ENCODE data around the gene BAX.
"Not testable (repeated sequence)": the region's sequence is repeated elsewhere in the genome, so short reads cannot be mapped to it uniquely, and the experiment has no call there.

Gene BAX

DNA sequence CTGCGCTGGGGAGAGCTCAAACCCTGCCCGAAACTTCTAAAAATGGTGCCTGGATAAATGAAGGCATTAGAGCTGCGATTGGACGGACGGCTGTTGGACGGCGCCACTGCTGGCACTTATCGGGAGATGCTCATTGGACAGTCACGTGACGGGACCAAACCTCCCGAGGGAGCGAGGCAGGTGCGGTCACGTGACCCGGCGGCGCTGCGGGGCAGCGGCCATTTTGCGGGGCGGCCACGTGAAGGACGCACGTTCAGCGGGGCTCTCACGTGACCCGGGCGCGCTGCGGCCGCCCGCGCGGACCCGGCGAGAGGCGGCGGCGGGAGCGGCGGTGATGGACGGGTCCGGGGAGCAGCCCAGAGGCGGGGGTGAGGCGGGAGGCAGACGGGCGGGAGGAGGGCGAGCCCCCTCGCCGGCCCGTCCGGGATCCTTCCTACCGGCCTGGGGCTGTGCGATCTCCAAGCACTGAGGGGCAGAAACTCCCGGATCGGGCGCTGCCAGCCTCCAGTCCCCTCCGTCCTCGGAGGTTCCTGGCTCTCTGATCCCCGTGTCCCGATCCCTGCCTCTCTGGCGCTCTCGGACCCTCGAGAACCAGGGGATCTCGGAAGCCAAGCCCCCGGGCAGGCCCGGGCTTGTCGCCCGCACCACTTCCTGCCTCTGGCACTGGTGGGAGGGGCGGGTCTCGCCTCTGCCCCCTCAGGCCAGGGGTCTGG is at the start of gene BAX:
TSS of gene BAX (plus strand) at position 281 of the 713 bp plus-strand sequence. CDS start at position 335, 54 bp downstream.
- peak; percentile 76 for DNase-seq (ENCODE audit: low read depth)

DNA sequence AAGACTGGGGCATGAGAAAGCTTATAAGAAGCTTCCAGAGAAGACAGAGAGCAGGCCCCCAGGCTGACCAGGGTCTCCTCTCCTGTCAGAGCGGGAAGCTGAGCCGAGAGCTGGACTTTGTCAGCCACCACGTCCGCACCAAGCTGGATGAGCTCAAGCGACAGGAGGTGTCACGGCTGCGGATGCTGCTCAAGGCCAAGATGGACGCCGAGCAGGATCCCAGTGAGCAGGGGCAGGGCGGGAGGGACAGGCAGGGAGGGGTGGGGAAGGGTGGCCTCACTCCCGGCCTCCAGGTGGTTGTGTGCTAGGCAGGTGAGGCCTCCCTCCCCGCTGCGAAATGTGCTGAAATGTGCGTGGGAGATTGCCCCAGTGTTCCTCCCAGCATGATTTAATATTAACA is 49.0 kb upstream of the BAX start:
- no peak for DNase-seq (ENCODE audit: low read depth)

DNA sequence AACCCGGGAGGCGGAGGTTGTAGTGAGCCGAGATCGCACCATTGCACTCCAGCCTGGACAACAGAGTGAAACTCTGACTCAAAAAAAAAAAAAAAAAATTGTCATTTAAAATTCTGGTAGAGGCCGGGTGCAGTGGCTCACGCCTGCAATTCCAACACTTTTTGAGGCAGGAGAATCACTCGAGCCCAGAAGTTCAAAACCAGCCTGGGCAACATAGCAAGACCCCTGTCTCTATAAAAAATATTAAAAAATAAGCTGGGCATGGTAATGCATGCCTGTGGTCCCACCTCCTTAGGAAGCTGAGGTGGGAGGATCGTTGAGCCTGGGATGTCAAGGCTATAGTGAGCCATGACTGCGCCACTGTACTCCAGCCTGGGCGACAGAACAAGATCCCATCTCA is 48.4 kb upstream of the BAX start:
- DNase-seq (ENCODE audit: low read depth) = no peak

DNA sequence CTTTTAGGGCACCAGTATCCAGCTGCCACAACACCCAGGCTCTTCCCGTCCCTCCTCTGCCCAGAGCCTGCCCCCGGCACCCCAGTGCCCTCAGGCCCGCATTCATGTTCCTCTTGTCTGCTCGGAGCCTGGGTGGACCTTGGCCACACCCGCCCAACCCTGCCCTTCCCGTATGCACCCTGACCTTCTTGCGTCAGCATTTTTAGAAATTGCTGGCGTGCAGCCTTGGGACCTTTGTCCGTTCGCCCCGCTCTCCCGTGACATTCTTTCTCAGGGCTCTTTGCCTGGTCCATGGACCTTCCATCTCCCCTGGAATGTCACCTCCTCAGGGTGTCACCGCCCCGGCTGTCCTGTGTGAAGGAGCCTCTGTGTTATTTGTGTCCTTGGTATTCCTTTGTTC is 47.0 kb upstream of the BAX start:
- DNase-seq (ENCODE audit: low read depth) = no peak

DNA sequence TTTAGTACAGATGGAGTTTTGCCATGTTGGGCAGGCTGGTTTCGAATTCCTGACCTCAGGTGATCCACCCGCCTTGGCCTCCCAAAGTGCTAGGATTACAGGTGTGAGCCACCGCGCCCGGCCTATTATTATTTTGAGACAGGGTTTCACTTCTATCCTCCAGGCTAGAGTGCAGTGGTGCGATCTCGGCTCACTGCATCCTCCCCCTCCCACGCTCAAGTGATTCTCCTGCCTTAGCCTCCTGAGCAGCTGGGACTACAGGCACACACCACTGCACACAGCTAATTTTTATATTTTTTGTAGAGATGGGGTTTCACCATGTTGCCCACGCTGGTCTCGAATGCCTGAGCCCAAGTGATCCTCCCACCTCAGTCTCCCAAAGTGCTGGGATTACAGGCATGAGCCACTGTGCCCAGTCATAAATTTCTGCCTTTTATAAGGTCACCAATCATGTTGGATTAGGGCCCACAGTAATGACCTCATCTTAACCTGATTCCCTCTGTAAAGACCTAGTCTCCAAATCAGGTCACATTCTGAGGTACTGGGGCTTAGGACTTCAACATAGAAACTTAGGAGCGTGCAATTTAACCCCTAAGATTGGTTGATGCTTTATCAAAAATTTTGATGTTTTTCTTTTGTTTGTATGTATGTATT is 45.1 kb upstream of the BAX start:
- not testable (repeated sequence) for DNase-seq (ENCODE audit: low read depth)

DNA sequence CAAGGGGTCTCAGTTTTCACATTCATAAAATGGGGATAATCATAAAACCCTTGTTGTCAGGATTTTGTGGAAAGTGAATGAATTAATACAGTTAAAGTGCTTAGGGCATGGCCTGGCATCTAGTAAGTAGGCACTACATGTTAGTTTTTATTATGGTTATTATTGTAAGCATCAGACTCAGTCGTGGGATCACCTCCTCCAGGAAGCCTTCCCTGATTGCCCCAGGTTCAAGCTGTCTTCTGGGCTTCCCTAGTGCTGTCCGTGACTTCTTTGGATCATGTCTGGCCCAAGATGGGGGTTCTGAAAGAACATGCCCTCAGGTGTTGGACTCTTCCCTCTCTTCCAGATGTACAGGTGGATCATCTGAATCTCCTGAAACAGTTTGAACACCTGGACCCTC is 43.9 kb upstream of the BAX start:
- no peak for DNase-seq (ENCODE audit: low read depth)

DNA sequence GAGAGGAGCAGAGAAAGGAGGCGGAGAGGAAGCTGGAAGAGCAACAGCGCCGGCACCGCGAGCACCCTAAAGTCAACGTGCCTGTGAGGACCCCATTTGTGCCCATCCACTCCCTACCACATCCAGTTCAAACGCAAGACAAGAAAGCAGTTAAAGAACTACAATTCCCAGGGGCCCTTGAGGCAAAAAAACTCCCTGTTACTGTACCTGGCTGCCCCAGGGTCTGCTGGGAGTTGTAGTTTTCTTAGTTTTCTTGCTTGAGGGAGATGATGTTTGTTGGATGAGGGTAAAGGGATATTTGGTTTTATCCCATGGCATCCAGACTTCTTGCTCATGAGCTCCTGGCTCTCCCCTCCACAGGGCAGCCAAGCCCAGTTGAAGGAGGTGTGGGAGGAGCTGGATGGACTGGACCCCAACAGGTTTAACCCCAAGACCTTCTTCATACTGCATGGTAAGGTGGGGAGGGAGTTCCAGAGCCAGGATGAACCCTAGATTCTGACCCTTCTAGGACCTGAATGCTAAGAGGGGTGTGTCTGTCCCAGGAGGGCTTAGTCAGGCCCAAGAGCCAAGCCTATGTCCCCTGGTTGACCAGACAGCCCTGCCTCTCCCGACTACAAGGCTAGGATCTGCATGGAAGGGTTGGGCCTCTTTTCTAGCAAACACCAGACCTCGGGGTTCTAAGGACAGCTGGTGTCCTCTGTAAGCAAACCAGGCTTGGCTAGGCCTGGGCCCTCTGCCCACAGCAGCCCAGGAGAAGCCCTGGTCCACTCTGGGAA is 41.4 kb upstream of the BAX start:
- no peak for DNase-seq (ENCODE audit: low read depth)

DNA sequence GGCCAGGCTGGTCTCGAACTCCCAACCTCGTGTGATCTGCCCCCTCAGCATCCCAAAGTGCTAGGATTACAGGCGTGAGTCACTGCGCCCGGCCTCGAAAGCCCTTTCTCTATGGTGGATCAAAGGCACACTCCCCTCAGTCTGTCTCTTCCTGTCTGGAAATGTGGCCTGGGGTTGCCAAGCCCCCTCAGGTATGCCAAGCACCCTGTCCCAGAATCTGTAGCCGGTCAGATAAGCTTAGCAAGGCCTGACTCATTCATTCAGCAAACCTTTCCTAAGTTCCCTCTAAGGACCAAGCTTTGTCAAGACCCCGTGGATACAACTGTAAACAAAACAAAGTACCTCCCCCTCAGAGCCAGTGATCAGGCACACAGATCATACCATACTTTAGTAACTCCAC is 40.5 kb upstream of the BAX start:
- no peak for DNase-seq (ENCODE audit: low read depth)

DNA sequence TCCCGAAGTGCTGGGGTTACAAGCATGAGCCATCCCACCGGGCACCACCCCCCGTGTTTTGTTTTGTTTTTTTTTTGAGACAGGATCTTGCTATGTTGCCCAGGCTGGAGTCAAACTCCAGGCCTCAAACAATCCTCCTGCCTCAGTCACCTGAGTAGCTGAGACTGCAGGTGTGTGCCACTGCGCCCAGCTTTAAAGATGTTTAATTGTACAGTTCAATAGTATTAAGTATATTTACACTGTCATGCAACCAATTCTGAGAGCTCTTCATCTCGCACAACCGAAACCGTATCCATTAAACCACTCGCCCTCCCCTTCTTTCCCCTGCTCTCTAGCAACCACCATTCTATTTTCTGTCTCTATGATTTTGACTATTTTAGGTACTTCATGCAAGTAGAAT is 38.9 kb upstream of the BAX start:
- DNase-seq (ENCODE audit: low read depth) = no peak

DNA sequence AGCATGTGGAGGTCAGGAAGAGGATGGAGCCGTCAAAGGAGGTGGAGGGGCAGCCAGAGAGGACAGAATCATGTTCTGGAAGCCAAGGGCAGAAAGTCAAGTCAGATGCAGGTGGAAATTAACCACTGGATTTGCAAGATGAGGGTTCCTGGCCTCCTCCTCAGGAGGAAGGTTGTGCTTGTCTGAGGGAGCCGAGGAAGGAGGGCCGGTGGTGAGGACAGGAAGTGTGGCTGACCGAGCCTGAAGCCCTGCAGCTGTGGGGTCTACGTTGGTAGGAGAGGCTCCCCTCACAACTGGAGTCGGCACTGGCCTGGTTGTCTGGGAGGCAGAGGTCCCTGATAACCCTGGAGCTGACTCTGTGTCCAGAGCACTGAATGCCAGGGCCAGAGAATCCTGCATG is 36.6 kb upstream of the BAX start:
- DNase-seq (ENCODE audit: low read depth) = no peak

DNA sequence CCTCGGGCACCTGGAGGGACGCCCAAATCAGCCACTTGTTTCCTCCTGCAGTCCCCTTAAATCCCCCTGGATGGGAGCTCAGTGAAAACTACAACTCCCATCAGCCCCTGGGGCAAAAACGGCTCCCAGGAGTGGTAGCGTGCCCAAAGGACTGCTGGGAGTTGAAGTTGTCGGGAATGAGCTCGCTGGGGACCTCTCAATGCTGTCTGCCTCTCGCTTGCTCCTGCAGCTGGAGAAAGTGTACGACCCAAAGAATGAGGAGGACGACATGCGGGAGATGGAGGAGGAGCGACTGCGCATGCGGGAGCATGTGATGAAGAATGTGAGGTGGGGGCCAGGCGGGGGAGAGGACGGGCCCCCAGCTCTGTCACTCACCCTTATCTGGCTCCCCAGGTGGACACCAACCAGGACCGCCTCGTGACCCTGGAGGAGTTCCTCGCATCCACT is 35.9 kb upstream of the BAX start:
- DNase-seq (ENCODE audit: low read depth) = no peak

DNA sequence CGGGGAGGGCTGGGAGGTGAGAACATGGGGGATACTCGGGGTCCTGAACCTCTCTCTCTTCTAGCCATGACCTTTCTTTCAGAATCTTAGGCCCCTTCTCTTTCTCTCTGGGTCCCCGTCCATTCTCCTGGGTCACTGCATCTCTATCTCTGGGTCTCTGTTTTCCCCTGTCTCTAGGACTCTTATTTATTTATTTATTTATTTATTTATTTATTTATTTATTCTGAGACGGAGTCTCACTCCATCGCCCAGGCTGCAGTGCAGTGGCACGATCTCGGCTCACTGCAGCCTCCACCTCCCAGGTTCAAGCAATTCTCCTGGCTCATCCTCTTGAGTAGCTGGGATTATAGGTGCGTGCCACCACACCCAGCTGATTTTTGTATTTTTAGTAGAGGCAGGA is 35.4 kb upstream of the BAX start:
- not testable (repeated sequence) for DNase-seq (ENCODE audit: low read depth)

DNA sequence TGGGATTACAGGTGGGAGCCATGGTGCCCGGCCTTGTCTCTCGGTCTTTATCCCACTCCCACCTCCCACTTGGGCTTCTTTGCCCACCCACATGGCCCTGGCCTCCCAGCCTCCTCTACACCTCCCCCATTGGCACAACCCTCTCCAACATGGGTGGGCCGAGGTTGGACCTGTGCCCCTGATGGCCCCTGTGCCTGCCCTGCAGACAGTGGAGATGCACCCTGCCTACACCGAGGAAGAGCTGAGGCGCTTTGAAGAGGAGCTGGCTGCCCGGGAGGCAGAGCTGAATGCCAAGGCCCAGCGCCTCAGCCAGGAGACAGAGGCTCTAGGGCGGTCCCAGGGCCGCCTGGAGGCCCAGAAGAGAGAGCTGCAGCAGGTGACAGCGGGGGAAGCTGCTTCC is 33.7 kb upstream of the BAX start:
- DNase-seq (ENCODE audit: low read depth) = no peak

DNA sequence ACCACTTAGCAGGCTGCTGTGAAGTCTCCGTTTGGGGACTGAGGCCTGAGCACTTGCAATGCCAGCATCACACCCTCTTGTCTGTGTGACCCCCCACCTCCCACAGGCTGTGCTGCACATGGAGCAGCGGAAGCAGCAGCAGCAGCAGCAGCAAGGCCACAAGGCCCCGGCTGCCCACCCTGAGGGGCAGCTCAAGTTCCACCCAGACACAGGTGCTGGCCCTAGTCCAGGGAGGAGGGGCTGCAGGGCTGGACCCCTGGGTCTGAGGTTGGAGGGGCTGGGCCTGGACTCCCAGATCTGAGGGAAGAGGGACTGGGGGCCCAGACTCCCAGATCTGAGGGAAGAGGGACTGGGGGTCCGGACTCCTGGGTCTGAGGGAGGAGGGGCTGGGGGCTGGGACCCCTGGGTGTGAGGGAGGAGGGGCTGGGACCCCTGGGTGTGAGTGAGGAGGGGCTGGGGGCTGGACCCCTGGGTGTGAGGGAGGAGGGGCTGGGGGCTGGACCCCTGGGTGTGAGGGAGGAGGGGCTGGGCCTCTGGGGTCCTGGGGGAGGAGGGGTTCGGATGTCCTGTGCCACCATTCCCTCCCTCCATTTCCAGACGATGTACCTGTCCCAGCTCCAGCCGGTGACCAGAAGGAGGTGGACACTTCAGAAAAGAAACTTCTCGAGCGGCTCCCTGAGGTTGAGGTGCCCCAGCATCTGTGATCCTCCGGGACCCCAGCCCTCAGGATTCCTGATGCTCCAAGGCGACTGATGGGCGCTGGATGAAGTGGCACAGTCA is 32.8 kb upstream of the BAX start:
- no peak for DNase-seq (ENCODE audit: low read depth)

DNA sequence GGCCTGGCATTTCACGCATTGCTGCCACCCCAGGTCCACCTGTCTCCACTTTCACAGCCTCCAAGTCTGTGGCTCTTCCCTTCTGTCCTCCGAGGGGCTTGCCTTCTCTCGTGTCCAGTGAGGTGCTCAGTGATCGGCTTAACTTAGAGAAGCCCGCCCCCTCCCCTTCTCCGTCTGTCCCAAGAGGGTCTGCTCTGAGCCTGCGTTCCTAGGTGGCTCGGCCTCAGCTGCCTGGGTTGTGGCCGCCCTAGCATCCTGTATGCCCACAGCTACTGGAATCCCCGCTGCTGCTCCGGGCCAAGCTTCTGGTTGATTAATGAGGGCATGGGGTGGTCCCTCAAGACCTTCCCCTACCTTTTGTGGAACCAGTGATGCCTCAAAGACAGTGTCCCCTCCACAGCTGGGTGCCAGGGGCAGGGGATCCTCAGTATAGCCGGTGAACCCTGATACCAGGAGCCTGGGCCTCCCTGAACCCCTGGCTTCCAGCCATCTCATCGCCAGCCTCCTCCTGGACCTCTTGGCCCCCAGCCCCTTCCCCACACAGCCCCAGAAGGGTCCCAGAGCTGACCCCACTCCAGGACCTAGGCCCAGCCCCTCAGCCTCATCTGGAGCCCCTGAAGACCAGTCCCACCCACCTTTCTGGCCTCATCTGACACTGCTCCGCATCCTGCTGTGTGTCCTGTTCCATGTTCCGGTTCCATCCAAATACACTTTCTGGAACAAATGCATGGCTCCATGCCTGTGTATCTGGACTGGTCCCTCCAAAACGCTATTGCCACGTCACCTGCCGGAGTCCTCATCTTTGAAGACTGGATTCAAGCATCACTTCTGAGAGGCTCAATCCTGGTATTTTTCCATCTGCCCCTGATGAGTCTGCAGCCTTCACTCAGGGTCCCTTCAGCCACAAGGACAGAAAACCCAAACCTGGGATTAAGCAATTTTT is 31.9 kb upstream of the BAX start:
- no peak for DNase-seq (ENCODE audit: low read depth)

DNA sequence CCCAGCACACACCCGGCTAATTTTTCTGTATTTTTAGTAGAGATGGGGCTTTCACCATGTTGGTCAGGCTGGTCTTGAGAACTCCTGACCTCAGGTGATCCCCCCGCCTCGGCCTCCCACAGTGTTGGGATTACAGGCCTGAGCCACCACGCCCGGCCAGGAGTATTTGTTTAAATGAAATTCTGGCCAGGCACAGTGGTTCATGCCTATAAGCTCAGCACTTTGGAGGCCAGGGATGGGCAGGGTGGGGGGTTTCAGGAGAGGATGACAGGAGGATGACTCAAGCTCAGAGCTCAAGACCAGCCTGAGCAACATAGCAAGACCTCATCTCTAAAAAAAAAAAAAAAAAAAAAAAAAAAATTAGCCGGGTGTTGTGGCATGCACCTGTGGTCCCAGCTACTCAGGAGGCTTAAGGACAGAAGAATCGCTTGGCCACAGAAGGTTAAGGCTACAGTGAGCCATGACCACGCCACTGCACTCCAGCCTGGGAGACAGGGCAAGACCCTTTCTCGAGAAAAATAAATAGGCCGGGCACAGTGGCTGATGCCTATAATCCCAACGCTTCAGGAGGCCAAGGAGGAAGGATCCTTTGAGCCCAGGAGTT is 29.3 kb upstream of the BAX start:
- DNase-seq (ENCODE audit: low read depth) = no peak

DNA sequence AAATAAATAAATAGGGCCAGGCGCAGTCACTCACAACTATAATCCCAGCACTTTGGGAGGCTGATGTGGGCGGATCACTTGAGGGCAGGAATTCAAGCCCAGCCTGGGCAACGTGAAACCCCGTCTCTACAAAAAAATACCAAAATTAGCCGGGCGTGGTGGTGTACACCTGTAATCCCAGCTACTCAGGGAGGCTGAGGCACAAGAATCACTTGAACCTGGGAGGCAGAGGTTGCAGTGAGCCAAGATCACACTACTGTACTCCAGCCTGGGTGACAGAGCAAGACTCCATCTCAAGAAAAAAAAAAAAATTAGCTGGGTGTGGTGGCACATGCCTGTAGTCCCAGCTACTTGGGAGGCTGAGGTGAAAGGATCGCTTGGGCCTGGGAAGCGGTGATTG is 28.8 kb upstream of the BAX start:
- DNase-seq (ENCODE audit: low read depth) = not testable (repeated sequence)

DNA sequence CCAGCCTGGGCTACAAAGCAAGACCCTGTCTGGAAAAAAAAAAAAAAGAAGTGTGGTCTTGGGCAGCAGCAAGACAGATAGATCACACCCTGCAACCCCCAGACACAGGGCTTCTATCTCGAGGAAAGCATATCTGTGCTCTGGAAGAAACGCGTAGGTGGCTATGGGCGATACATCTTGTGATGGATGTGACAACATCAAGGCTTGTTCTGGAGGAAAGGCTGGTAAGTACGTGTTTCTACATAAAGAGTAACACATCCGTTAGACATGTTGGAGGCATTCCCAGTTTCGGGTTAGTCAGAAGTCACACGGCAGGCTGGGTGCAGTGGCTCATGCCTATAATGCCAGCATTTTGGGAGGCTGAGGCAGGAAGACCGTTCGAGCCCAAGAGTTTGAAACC is 27.8 kb upstream of the BAX start:
- DNase-seq (ENCODE audit: low read depth) = no peak

DNA sequence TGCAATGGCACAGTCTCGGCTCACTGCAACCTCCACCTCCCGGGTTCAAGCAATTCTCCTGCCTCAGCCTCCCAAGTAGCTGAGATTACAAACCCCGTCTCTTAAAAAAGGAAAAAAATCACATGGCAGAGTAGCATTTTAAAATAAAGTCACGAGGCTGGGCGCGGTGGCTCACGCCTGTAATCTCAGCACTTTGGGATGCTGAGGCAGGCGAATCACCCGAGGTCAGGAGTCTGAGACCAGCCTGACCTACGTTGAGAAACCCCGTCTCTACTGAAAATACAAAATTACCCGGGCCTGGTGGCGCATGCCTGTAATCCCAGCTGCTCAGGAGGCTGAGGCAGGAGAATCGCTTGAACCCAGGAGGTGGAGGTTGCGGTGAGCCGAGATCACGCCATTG is 27.0 kb upstream of the BAX start:
- not testable (repeated sequence) for DNase-seq (ENCODE audit: low read depth)

DNA sequence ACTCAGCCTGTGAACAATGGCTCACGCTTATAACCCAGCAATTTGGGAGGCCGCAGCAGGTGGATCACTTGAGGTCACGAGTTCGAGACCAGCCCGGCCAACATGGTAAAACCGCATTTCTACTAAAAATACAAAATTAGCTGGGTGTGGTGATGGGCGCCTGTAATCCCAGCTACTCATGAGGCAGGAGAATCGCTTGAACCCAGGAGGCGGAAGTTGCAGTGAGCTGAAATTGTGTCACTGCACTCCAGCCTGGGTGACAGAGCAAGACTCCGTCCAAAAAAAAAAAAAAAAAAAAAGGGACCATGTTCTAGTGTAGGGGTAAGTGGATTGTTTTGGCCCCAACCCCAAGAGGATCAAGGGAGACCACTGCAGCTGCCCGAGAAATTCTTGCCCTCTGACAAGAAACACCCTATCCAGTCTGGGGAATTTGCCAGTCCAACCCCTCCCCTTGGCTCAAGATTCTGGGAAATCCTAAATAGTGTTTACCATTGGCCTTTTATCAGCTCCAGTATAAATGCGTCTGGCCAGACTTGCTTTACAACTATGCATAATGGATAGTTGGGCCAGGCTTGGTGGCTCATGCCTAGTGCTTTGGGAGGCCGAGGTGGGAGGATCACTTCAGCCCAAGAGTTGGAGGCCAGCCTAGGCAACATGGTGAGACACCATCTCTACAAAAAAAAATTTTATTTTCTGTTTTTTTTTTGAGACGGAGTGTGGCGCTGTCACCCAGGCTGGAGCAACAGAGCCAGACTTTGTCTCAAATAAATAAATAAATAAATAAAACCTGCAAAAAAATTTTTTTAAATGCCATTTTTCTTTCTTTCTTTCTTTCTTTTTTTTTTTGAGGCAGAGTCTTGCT is 26.3 kb upstream of the BAX start:
- DNase-seq (ENCODE audit: low read depth) = no peak
